Mesothelial cell of epicardium (in vitro differentiated cells): ENCODE results near the gene KCTD10. TPM values are rescaled to one million over a fixed set of nuclear protein-coding genes. Genes with fewer than 3 reads are reported as not detected.

ENCODE experiments used
- DNase-seq, 2 experiments: peaks; one replicate each; pipeline ENCODE4 v3.0.0; 2021; ENCODE audit warnings: low spot score in 2 of 2; ENCODE audit not compliant: unreplicated experiment in 2 of 2
- H3K27ac Mint-ChIP-seq: 2 replicates; pipeline ENCODE4 v1.8.0; 2021; ENCODE audit warnings: mixed read lengths
- H3K27me3 Mint-ChIP-seq: 2 replicates; pipeline ENCODE4 v1.8.0; 2021; ENCODE audit warnings: low read depth, mixed read lengths
- H3K36me3 Mint-ChIP-seq: 2 replicates; pipeline ENCODE4 v1.8.0; 2021; ENCODE audit warnings: mixed read lengths
- H3K4me1 Mint-ChIP-seq: 2 replicates; pipeline ENCODE4 v1.8.0; 2021; ENCODE audit warnings: mixed read lengths
- H3K4me3 Mint-ChIP-seq: 2 replicates; pipeline ENCODE4 v1.8.0; 2021; ENCODE audit warnings: mild to moderate bottlenecking, moderate library complexity, mixed read lengths
- H3K9me3 Mint-ChIP-seq: 2 replicates; pipeline ENCODE4 v1.8.0; 2021; ENCODE audit warnings: mixed read lengths
- total RNA-seq: library from RNA; stranded (reverse); gene quantifications from 3 replicates; pipeline ENCODE4 v1.2.1, GENCODE V29; 2021
- TF ChIP-seq, protein P1 (sequence below): fragments of 200-600 bp; sonication (generic); IDR thresholded peaks from one replicate; pipeline ENCODE4 v1.5.0; 2021; ENCODE audit warnings: antibody characterized with exemption; ENCODE audit not compliant: unreplicated experiment

Gene KCTD10
- total RNA-seq, 1 donor from 2014 or later, result 56.2 TPM

DNA sequence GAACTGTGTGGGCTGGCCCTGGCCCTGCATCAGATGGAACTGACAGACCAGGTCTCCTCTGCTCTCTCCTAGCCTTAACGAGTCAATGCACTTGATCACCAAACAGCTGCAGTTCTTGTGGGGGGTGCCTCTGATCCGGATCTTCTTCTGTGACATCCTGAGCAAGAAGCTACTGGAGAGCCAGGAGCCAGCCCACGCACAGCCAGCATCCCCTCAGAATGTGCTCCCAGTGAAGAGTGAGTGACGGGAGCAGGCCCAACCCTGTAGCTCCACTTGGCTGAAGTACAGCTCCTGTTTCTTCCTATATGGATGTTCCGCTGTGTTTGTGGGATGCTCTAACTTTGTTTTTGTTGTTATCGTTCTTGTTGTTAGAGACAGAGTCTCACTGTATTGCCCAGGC lies 24.2 kb upstream of the KCTD10 start:
- DNase-seq, result no peak
- peaks cover 3% of the 10 kb centered on the region for H3K9me3 Mint-ChIP-seq
- TF ChIP-seq, protein P1, sequence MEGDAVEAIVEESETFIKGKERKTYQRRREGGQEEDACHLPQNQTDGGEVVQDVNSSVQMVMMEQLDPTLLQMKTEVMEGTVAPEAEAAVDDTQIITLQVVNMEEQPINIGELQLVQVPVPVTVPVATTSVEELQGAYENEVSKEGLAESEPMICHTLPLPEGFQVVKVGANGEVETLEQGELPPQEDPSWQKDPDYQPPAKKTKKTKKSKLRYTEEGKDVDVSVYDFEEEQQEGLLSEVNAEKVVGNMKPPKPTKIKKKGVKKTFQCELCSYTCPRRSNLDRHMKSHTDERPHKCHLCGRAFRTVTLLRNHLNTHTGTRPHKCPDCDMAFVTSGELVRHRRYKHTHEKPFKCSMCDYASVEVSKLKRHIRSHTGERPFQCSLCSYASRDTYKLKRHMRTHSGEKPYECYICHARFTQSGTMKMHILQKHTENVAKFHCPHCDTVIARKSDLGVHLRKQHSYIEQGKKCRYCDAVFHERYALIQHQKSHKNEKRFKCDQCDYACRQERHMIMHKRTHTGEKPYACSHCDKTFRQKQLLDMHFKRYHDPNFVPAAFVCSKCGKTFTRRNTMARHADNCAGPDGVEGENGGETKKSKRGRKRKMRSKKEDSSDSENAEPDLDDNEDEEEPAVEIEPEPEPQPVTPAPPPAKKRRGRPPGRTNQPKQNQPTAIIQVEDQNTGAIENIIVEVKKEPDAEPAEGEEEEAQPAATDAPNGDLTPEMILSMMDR, result no peak
- H3K4me3 Mint-ChIP-seq, result no peak overlapping the region
- no peaks in the 10 kb centered on the region for H3K27me3 Mint-ChIP-seq
- peaks cover 2% of the 10 kb centered on the region for H3K4me1 Mint-ChIP-seq
- H3K36me3 Mint-ChIP-seq, result peaks cover 34% of the 10 kb centered on the region
- H3K27ac Mint-ChIP-seq, result no peak overlapping the region

DNA sequence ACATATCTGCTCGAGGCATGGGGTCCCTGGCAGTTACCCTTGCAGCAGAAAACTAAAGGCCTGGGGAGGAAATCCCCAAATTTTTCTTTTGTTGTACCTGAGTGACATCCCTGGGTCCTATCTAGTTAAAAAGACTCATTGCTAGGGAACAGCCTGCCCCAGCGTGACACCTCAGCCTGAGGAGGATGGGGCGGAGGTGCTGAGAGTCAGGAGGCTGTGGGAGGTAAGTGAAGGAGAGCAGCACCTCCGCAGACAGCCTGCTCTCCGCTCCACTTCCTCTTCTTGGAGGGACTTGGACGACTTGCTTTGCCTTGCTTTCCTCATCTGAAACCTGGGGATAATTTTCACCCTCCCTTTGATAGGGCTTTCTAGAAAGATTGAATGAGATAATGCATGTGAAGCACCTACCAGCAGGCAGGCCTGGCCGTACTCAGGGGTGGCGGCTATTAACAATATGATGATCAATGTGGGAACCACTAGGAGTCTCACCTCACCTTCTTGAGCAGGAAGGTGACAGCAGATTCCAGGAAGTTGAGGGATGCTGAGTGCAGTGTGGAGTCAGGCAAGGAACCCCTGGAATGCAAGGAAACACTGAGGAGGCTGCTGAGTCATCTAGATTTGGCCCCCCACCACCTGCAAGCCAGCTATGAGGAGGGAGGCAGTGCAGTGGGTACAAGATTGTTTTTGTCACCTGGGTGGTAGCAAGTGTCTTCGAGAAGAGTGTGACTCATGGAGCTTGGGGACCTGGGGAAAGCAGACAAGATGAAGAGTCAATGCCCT lies 23.5 kb upstream of the KCTD10 start:
- Mint-ChIP-seq H3K4me1 (peaks cover 2% of the 10 kb centered on the region), H3K27me3 (no peaks in the 10 kb centered on the region), H3K36me3 (peaks cover 41% of the 10 kb centered on the region), H3K9me3 (peaks cover 9% of the 10 kb centered on the region), H3K27ac (no peak overlapping the region), H3K4me3 (no peak overlapping the region)
- TF ChIP-seq, protein P1, result no peak
- DNase-seq, result no peak

DNA sequence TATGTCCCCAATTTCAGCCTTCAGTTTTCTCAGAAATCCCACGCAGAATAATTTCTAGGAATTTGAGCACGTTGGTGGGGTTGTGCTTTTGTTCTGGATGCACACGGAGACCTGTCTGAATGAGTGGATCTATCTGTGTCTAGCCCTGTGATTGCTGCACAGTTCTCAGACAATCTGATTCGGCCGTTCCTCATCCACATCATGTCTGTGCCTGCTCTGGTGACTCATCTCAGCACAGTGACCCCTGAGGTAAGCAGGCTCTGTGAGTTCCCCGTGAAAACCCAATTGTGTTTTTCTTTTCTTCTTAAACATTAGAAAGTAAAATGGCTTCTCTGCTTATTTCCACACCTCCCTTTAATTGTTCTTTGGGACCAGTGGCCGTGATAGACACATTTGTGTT lies 20.6 kb upstream of the KCTD10 start:
- DNase-seq, result no peak
- TF ChIP-seq, protein P1, result no peak
- Mint-ChIP-seq H3K4me1 (peaks cover 2% of the 10 kb centered on the region), H3K27me3 (no peaks in the 10 kb centered on the region), H3K9me3 (peaks cover 16% of the 10 kb centered on the region), H3K4me3 (no peak overlapping the region), H3K27ac (no peak overlapping the region), H3K36me3 (peaks cover 44% of the 10 kb centered on the region)

DNA sequence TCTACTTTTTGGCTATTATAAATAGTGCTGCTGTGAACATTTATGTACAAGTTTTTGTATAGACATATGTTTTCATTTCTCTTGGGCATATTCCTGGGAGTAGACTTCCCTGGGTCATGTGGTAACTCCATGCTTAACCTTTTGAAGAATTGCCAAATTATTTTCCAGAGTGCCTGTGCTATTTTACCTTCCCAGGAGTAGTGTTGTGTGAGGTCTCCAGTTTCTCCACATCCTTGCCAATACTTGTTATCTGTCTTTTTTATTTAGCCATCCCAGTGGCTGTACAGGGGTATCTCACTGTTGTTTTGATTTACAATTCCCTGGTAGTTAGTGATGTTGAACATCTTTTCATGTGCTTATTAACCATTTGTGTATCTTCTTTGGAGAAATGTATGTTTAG lies 19.2 kb upstream of the KCTD10 start:
- H3K27ac Mint-ChIP-seq, result no peak overlapping the region
- H3K9me3 Mint-ChIP-seq, result peaks cover 16% of the 10 kb centered on the region
- peaks cover 45% of the 10 kb centered on the region for H3K36me3 Mint-ChIP-seq
- H3K4me1 Mint-ChIP-seq, result peaks cover 2% of the 10 kb centered on the region
- H3K4me3 Mint-ChIP-seq, result no peak overlapping the region
- TF ChIP-seq, protein P1, result no peak
- DNase-seq, result no peak
- H3K27me3 Mint-ChIP-seq, result no peaks in the 10 kb centered on the region

DNA sequence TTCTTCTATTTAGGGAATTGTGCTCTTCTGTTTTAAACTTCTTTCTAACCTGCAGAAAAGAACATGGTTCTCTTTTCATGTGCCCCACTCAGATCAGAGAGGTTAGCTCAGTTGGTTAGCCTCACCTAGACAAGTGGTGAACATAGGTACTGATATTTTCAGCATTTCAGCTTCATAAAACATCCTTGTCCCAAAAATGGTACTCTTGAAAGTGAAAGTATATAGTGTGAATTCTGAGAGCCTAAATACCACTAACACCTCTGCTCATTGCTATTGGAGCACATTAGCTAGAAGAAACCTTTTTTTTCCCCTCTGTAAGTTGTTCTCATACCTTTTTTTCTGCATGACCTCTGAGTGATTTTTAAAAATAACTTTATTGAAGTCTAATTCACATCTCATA lies 17.9 kb upstream of the KCTD10 start:
- H3K4me1 Mint-ChIP-seq, result peaks cover 2% of the 10 kb centered on the region
- peaks cover 16% of the 10 kb centered on the region for H3K9me3 Mint-ChIP-seq
- peaks cover 52% of the 10 kb centered on the region for H3K36me3 Mint-ChIP-seq
- no peaks in the 10 kb centered on the region for H3K27me3 Mint-ChIP-seq
- no peak overlapping the region for H3K4me3 Mint-ChIP-seq
- H3K27ac Mint-ChIP-seq, result no peak overlapping the region
- DNase-seq, result no peak
- TF ChIP-seq, protein P1, result no peak
